HG02571 (cell line): ENCODE results near the gene KRTAP20-3.

Experiments
- ATAC-seq: cut with Tn5 transposase; IDR thresholded peaks from one replicate; pipeline ENCODE4 v1.9.1; 2021; ENCODE audit warnings: mild to moderate bottlenecking, moderate library complexity; ENCODE audit not compliant: unreplicated experiment

KRTAP20-3 gene

DNA sequence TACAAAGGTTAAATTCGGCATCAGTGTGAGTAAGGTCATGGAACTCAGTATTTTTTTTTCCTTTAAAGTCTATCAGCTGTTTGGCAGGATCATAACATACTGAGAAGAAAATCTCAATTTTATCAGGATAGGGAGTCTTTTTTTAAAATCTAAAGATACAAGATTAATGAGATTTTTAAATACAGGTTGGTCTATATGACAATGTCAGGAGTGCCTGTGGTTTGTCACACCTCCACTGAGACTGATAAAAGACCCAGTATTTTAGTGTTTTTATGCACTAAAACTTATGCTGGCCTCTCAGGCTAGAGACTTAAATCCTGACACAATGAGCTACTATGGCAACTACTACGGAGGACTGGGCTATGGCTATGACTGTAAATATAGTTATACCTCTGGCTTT, at the start of gene KRTAP20-3:
TSS of gene KRTAP20-3 (plus strand) at position 301 of the 400 bp plus-strand sequence.
- no peak for ATAC-seq

DNA sequence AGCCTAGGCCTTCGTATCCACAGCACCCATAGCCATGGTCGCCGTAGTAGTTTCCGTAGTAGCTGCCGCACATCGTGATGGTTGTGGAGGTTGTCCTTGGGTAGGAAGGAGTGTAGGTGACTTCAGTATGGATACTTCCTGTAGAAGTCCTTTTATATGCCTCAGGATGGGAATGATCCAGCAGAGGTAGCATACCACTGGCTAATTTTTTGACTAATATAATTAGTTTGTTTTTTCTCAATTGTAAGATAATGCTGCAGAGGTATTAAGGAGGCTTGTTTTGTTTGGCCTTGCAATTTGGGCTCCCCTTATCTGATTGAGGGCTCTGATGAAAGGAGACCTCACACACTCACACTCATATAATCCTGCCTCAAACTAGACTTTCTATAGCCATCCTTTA, 43.9 kb upstream of the KRTAP20-3 start, which contains the start of gene KRTAP6-2:
TSS of gene KRTAP6-2 (minus strand) at position 101 of the 400 bp plus-strand sequence. CDS start at position 73, 28 bp downstream.
- no peak for ATAC-seq

DNA sequence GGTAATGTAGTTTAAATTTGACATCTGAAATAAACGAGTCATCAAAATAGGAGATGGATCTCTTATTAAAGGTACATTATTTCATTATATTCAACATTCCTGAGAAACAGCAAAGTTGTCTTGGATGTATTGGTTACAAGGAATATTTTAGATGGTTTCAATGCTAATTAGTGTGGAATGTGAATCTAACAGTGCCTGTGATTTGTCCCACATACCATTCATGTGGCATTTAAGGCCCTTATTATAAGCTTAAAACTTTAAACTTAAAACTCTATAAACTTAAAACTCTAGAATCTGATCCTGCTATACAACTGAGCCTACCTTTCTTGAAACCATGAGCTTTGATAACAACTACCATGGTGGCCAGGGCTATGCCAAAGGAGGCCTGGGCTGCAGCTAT, 41.9 kb upstream of the KRTAP20-3 start, which contains the start of gene KRTAP22-1:
TSS of gene KRTAP22-1 (plus strand) at position 301 of the 400 bp plus-strand sequence.
- no peak for ATAC-seq

DNA sequence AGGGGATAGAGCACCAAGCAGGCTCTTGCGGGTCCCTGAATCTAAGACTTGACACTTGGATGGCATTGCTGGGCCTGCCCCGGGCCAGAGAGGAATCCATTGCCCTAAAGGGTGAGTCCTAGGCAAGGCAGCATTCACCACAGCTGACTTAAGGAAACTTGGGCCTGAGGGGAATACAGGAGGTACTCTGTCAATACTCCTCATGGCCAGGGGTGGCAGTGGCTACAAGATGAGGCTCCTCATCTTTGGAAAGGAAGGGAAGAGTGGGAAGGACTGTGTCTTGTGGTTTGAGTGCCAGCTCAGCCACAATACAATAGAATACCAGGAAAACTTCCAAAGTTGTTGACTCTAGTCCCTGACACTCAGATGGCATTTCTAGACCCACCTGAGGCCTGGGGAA, 36.7 kb upstream of the KRTAP20-3 start:
- no peak for ATAC-seq

DNA sequence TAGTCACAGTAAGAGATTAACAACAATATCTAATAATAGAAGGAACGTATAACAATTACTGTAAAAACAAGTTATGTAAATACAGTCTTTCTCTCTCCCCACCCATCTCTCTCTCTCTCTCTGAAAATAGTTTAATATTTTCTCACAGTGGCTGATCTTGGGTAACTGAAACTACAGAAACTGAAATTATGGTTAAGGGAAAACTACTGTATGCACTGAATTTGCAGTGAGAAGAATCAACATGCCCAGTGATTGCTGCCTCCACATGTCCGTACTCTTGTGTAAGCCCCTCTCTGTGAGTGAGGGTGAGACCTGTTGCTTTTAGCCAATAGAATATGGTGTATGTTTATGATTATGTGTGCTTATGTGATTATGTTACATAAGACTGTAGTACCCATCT, 30.5 kb upstream of the KRTAP20-3 start:
- no peak for ATAC-seq

DNA sequence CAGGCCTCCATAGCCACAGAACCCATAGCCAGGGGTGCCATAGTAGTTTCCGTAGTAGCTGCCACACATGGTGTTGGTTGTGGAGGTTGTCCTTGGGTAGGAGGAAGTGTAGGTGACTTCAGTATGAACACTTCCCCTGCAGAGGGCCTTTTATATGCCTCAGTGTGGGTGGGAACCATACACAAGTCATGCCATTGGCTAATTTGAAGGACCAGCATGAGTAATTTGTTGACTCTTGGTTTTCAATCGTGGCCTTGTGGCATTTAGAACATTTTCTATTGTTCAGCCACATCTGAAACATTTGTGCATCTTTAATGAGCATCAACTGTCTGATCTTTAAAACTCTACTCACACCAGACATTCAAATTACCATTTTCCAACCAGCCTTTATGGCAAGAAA, 28.8 kb upstream of the KRTAP20-3 start, which contains the start of gene KRTAP6-1:
TSS of gene KRTAP6-1 (minus strand) at position 95 of the 400 bp plus-strand sequence. CDS start at position 69, 26 bp downstream.
- no peak for ATAC-seq

DNA sequence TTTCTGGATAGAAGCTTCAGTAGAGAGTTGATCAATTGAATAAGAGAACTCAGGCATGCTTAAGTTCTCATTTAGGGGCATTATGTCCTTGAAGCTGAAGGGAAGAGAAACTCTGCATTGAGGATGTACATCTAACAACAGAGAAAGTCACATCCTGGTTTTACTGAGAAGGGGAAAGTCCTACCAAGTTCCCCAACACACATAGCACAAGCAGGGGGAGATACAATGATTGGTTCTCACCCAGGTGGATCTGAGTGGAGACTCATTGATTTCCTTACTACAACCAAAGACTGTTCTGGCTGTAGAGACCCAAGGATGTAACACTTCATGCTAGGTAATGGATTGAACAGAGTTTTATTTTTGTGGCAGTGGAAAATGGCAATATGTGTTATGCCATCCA, 27.5 kb upstream of the KRTAP20-3 start:
- ATAC-seq, result no peak

DNA sequence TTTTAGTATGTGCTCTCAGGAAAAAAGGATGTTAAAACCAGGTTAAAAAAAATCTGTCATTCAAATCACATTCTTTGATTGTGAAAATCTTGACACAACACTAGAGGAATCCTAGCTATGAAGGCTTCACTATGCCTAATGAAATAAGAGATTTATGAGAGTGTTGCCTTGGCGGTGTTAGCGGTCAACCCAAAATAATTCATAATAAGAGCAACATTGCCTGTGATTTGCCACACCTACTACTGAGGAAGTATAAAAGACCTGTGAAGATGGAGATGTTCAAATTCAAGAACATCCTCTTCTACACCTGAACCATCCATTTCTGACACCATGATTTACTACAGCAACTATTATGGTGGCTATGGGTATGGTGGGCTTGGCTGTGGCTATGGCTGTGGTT, 26.5 kb upstream of the KRTAP20-3 start, which contains the start of gene KRTAP20-1:
TSS of gene KRTAP20-1 (plus strand) at position 301 of the 400 bp plus-strand sequence. CDS start at position 331, 30 bp downstream.
- ATAC-seq, result no peak

DNA sequence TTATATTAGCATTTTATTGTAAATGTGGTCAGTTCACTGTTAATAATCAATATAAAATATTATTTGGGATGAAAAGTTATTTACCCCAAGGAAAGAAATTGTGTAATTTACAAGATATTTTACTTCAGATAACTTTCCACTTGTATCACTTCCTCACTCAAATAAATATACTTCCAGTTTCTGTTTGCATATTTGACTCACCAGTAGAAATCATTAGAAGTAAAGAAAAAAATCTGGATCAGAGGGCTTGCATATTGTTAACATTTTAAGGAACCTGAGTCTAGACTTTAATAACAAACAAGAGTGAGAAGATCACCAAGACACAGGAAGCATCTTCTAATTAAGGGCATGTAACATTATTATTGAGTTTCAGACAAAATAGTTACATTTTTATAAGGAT, 22.6 kb upstream of the KRTAP20-3 start:
- no peak for ATAC-seq

DNA sequence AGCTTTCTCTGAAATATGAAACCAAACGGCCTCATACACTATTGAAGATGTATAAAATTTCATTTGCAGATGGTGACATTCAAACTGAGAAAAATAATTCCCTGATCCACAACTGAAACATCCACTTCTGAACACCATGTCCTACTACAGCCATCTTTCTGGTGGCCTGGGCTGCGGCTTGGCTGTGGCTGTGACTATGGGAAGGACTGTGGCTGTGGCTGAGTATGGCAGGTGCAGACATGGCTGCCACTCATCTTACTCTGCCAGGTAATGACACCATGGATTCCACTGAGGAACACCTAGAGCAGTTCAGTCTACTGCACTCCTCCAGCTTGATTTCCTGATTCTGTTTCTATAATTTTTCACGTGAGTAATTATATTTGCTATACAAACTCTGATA, 22.1 kb upstream of the KRTAP20-3 start, which contains the start of gene KRTAP20-4:
TSS of gene KRTAP20-4 (plus strand) at position 106 of the 400 bp plus-strand sequence.
- ATAC-seq, result no peak

DNA sequence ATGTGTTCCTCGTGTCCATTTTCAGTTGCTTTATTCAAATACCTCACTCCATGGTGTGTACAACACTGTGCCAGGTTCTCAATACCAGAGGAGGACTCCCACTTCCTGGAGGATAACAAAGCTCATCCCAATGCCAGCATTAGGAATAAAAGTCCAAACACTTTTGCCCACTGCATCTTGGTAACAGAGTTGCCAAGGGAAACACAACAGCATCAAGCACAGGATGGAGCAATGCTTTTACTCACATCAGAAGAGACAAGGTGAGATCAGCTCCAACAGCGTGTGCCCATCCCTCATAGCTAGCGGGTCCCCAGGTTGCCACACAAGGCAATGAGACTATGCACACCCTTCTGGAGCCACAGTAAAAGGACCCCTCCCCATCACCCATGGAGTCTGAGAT, 19.3 kb upstream of the KRTAP20-3 start:
- ATAC-seq, result no peak

DNA sequence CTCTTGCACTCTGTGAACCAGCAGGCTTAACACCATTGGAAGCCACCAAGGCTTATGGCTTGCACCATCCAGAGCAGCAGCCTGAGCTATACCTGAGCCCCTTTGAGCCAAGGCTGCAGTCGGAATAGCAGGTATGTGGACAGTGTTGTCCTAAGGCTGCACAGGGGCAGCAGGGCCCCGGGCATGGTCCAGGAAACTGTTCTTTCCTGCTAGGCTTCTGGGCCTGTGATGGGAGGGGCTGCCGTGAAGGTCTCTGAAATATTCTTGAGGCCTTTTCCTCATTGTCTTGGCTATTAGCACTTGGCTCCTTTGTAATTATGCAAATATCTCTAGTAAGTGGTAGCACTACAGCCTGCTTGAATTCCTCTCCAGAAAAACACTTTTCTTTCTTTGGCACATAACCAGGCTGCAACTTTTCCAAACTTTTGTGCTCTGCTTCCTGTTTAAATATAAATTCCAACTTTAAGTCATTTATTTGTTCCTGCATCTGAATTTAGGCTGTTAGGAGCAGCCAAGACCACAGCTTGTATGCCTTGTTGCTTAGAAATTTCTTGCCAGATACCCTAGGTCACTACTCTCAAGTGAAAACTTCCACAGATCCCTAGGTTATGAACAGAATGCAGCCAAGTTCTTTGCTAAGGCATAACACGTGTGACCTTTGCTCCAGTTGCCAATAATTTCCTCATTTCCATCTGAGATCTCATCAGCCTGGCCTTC, 17.1 kb upstream of the KRTAP20-3 start:
- no peak for ATAC-seq

DNA sequence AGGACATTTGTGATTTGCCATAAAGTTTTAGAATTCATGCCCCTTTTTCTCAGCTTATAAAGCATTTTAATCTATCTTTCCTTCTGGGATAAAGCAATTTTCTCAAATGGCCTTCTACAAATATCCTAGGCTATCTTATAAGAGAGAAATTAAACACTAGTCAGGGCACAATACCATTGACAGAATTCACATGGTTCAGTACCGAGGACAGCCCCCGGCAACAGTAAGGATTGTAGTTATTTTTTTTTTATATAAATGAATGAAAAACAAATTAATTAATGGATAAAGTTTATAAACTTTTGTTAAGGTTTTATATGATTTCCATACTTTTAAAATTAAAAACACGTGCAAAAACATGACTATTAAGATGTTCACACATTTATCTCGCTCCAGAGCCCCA, 14.6 kb upstream of the KRTAP20-3 start:
- no peak for ATAC-seq

DNA sequence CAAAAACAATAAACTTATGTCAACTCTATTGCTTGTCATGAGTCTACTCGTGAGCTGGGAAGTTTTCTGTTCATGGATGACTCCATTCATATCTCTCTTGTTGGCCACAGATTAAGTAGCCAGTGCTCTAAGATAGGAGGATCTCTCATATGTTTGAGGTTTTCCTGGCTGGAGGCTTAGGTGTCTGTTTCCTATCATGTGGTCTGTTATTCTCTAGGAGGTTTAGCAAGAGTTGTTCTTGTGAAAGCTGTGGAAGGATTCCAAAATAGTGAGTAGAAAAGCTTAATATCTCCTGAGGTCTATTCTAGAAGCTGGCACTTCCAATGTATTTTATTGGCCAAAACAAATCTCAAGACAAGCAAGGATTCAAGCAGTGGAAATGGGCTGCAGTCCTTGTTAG, 13.5 kb upstream of the KRTAP20-3 start:
- no peak for ATAC-seq

DNA sequence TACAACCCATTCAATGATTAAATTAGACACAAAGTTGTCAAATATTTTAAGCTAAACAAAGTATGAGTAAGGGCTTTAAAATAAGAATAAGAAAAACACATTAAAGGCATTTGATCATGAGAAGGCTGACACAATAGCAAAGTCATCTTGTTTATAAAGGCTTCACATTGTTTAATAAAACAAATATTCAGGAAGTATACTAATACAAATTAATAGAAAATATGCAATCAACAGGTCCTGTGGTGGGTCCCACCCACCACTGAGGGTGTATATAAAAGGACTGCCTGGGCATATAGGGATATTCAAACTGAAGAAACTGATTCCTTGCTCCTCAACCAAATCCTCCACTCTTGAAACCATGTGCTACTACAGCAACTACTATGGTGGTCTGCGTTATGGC, 7.8 kb upstream of the KRTAP20-3 start, which contains the start of gene KRTAP20-2:
TSS of gene KRTAP20-2 (plus strand) at position 301 of the 400 bp plus-strand sequence. CDS start at position 359, 58 bp downstream.
- ATAC-seq, result no peak

DNA sequence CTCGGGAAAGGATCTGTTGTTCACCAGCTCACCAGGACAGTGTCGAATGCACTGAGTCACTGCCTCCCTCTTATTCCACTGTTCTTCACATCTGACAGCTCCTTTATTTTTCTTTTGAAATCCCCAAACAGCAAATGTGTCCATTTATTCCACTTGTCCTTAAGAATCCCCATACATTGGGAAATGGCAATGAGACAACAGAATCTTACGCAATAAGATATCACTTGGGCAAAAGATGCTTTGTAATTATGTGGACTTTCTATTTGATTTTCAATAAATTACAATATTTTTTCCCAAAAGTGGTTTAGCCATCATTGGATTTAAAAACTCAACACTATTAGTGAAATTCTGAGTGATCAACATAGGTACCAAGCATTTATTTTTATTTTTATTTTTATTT, 4.0 kb upstream of the KRTAP20-3 start:
- ATAC-seq, result no peak

DNA sequence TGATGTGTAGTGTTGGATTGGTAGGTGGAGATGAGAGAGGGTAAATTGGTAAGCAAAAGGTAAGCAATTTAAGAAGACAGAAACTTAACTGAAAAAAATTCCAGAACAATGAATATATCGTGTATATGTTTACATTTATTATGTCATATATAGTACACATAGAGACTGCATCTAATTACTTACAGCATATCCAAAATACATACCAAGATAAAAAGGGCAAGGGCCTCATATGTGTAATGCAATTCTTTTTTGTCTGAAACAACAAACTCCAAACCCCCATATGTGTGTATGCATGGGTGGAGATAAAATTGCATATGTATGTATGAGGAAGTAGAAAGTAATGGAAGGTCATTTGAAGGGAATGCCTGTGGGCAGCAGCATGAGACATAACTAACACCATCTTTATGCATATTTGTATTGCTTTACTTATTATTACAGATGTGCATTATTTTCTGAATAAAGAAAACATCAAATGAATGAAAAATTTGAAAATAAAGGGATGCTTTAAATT, 4.3 kb downstream of the KRTAP20-3 start:
- no peak for ATAC-seq

DNA sequence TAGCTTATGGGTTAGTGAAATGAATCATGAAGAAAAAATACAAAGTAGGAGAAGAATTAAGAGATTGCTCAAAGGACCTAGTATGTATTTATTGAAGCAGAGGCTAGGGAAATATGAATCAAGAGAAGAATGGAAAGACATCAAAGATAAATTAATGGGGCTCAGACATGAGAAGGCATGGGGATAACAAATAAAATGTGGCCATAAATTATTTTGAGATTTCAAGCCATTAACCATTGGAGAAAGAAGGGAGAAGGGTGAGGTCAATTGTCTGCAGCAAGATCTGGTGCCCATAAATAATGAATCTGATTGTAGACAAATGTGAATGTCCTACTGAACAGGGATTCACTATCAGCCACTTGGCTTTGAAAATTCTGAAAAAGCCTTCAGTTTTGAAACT, 10.2 kb downstream of the KRTAP20-3 start:
- no peak for ATAC-seq

DNA sequence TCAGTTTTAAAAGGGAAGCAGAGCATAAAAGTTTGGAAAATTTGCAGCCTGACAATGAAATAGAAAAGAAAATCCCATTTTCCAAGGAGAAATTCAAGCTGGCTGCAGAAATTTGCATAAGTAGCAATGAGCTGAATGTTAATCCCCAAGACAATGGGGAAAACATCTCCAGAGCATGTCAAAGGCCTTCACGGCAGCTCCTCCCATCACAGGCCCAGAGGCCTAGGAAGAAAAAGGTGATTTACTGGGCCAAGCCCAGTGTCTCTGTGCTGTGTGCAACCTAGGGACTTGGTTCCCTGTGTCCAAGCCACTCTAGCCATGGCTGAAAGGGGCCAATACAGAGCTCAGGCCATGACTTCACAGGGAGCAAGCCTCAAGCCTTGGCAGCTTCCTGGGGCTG, 26.1 kb downstream of the KRTAP20-3 start:
- no peak for ATAC-seq

DNA sequence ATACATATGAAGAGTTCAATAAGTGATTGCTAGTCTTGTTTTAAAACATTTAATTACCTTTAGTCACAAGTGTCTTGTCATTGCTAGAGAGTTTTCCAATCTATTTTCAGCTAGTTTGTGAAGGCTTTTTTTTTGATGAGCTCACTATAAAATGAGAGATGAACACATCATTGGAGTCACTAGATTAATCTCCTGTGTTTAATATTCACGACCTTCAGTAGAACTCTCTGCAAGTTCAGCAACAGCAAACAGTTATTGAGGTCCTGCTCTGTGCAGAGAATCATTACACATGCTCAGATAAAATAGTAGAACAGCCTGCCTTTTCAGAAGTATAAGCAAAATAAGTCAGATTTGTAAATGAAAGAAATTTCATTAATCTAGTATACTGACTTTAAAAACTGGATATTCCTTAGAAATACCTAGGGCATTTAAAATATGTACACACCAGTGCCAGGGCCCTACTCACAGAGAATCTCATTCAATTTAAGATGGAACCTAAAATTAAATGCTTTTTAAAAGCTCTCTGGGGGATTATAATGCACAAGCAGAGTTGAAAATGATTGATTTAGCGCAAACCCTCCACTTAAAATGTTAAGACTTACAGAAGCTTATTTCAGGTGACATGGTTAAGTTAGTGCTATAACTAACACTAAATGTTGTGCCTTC, 30.5 kb downstream of the KRTAP20-3 start:
- ATAC-seq, result no peak

DNA sequence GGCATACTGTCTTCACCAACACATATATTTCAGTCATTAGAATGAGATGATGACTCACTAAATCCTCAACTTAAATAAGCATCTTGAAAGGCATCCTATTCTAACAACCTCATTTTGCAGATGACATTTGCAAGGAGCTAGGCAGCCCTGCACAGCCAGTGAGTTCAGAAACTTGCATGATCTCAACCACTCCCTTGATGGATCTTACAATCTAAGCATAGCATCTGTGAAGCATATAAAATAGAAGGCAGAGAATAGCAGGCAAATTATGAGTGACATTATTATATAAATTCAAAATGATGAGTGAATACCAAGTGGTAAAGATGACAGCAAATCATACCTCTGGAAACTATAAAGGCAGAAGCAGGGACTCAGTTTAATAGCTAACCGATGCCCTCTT, 31.6 kb downstream of the KRTAP20-3 start:
- no peak for ATAC-seq

DNA sequence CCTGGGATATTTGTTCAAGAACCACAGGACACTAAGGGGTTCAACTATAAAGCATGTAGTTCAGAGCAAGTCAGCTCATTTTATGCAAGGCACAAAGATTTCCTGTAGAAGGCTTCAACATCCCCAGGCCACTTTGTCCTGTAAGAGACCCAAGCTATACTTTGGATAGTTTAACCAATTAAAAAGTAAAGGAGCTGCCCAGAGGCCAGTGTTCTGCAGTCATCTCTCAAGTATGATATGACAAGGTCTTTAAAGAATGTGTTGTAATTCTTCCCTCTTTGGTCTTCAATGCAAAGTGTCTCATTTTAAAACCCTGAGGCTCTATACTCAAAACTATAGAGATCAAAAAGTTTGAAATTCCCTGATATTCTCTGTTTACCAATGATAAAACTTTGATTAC, 34.1 kb downstream of the KRTAP20-3 start:
- ATAC-seq, result no peak
